ENCODE data around the gene BRD7. TPM values are rescaled to one million over a fixed set of nuclear protein-coding genes. Genes with fewer than 3 reads are reported as not detected.

Gene BRD7
- total RNA-seq, 1 experiment from 2014 or later = 76.6 TPM

DNA sequence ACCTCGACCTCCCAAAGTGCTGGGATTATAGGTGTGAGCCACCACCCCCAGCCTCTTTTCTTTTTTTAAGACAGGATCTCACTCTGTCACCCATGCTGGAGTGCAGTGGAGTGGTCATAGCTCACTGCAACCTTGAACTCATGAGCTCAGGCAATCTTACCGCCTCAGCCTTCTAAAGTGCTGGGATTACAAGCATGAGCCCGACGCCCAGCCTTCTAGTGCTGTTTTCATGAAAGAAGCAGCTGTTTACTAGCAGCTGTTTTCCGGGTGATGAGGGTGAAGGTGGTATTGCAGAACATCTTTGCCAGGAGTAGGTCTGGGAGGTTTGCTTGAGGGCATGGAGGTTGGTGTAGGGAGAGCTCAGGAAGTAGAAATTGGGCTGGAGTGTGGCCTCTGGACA lies 100.4 kb downstream of the BRD7 start:
- H2AFZ ChIP-seq = no peak overlapping the region
- H3K4me1 ChIP-seq (replicated peaks; ENCODE audit: insufficient read depth) = peaks cover 45% of the 10 kb centered on the region
- no peaks in the 10 kb centered on the region for H3K9me2 ChIP-seq (ENCODE audit: insufficient read depth)
- DNase-seq = no peak
- H3K27ac ChIP-seq = no peak overlapping the region
- peaks cover 19% of the 10 kb centered on the region; the same call in 1 of the 2 replicates for H3F3A ChIP-seq (ENCODE audit: insufficient read depth, low read depth)
- BruUV-seq (replicated peaks) = no TSS peak
- H3K36me3 ChIP-seq (ENCODE audit: low read depth) = no peaks in the 10 kb centered on the region
- H3K27me3 ChIP-seq (ENCODE audit: insufficient read depth, low read depth) = no peaks in the 10 kb centered on the region
- POLR2A ChIA-PET (ENCODE audit: unreplicated experiment) = interaction anchor here (0.5 kb wide), 1 partner anchor 75 kb away, joined by 26 read pairs; no protein-coding TSS in a partner anchor
- intact Hi-C loops (cut with micrococcal nuclease; ENCODE audit: unreplicated experiment) = no loop called here
- no peak overlapping the region for H3K4me3 ChIP-seq
- TF ChIP-seq CTCF (conservative IDR thresholded peaks at IDR 0.05) (no peak), EZH2 (IDR thresholded peaks at IDR 0.05; ENCODE audit: low read depth) (no peak)
- no peaks in the 10 kb centered on the region for H3K79me2 ChIP-seq (ENCODE audit: low read depth)
- H3K9me3 ChIP-seq (ENCODE audit: insufficient read depth, low read depth) = no peaks in the 10 kb centered on the region
- no peak overlapping the region for H3K4me2 ChIP-seq
- H4K20me1 ChIP-seq (ENCODE audit: insufficient read depth) = peaks cover 3% of the 10 kb centered on the region; the same call in 1 of the 2 replicates
- CTCF ChIA-PET = no interaction called here

GRCh38 chr16:50267651-50268050 lies 101.1 kb downstream of the BRD7 start:
- H3K79me2 ChIP-seq (ENCODE audit: low read depth) = no peaks in the 10 kb centered on the region
- no peak overlapping the region for H2AFZ ChIP-seq
- TF ChIP-seq CTCF (conservative IDR thresholded peaks at IDR 0.05) (no peak), EZH2 (IDR thresholded peaks at IDR 0.05; ENCODE audit: low read depth) (no peak)
- ChIA-PET POLR2A (ENCODE audit: unreplicated experiment) (interaction anchor here (0.5 kb wide), 1 partner anchor 74 kb away, joined by 26 read pairs; no protein-coding TSS in a partner anchor), CTCF (no interaction called here)
- H3K36me3 ChIP-seq (ENCODE audit: low read depth) = no peaks in the 10 kb centered on the region
- BruUV-seq (replicated peaks) = TSS peak; percentile 35
- H3K27me3 ChIP-seq (ENCODE audit: insufficient read depth, low read depth) = no peaks in the 10 kb centered on the region
- intact Hi-C loops (cut with micrococcal nuclease; ENCODE audit: unreplicated experiment) = no loop called here
- peaks cover 45% of the 10 kb centered on the region for H3K4me1 ChIP-seq (replicated peaks; ENCODE audit: insufficient read depth)
- H3K9me2 ChIP-seq (ENCODE audit: insufficient read depth) = no peaks in the 10 kb centered on the region
- H3K27ac ChIP-seq = no peak overlapping the region
- peaks cover 3% of the 10 kb centered on the region; the same call in 1 of the 2 replicates for H4K20me1 ChIP-seq (ENCODE audit: insufficient read depth)
- no peak for DNase-seq
- H3F3A ChIP-seq (ENCODE audit: insufficient read depth, low read depth) = peaks cover 19% of the 10 kb centered on the region; the same call in 1 of the 2 replicates
- H3K9me3 ChIP-seq (ENCODE audit: insufficient read depth, low read depth) = no peaks in the 10 kb centered on the region
- no peak overlapping the region; the same call in 1 of the 2 replicates for H3K4me2 ChIP-seq
- H3K4me3 ChIP-seq = no peak overlapping the region

DNA sequence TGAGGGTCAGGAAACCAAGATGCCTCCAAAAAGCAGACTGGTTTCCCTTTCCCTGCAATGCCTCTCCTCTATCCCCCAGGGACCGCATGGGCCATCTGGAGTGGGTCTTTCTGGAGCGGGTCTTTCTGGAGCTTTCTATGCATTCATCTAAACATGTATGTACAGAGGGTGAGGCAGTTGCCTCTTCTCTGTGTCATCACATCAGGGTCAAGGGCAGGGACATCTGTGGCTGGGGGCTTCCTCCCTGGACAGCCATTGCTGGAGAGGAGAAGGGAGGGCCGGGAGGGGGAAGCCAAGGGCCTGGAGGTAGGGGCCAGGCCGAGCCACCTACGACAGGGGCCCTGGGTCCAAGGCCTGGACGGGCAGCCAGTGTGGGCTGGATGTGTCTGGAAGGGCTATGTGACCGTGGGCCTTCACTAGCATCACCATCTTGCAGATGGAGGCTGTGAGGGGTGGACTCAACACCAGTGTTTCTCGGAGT lies 101.6 kb downstream of the BRD7 start:
- CTCF ChIA-PET = interaction anchor here (0.7 kb wide), 1 partner anchor 102 kb away, joined by 3 read pairs; no protein-coding TSS in a partner anchor

More for the DNA sequence above, 101.6 kb downstream of the BRD7 start:
- no peaks in the 10 kb centered on the region for H3K79me2 ChIP-seq (ENCODE audit: low read depth)
- no peak for DNase-seq
- intact Hi-C loops (cut with micrococcal nuclease; ENCODE audit: unreplicated experiment) = no loop called here
- H3K27ac ChIP-seq = no peak overlapping the region
- no TSS peak for BruUV-seq (replicated peaks)
- H3K9me2 ChIP-seq (ENCODE audit: insufficient read depth) = no peaks in the 10 kb centered on the region
- POLR2A ChIA-PET (ENCODE audit: unreplicated experiment) = no interaction called here
- peak overlapping the region; percentile 76 for H3K4me2 ChIP-seq
- peaks cover 19% of the 10 kb centered on the region; the same call in 1 of the 2 replicates for H3F3A ChIP-seq (ENCODE audit: insufficient read depth, low read depth)
- H3K36me3 ChIP-seq (ENCODE audit: low read depth) = no peaks in the 10 kb centered on the region
- H4K20me1 ChIP-seq (ENCODE audit: insufficient read depth) = peaks cover under 1% of the 10 kb centered on the region; the same call in 1 of the 2 replicates
- TF ChIP-seq CTCF (conservative IDR thresholded peaks at IDR 0.05) (no peak), EZH2 (IDR thresholded peaks at IDR 0.05; ENCODE audit: low read depth) (no peak)
- peaks cover 42% of the 10 kb centered on the region for H3K4me1 ChIP-seq (replicated peaks; ENCODE audit: insufficient read depth)
- H3K27me3 ChIP-seq (ENCODE audit: insufficient read depth, low read depth) = no peaks in the 10 kb centered on the region
- no peak overlapping the region for H2AFZ ChIP-seq
- H3K4me3 ChIP-seq = peak overlapping the region; percentile 43; the same call in 1 of the 2 replicates
- H3K9me3 ChIP-seq (ENCODE audit: insufficient read depth, low read depth) = no peaks in the 10 kb centered on the region

Measured in PC-9 (cell line).